A673 (cell line): ENCODE measurements around the gene SAP25. TPM values are rescaled to one million over a fixed set of nuclear protein-coding genes. Genes with fewer than 3 reads are reported as not detected.

ENCODE experiments used
- BruUV-seq: library from RNA; stranded (reverse); fragments of 400-500 nt; replicated peaks from 2 replicates; lab custom pipeline; 2021; lab: Mats Ljungman, UMichigan
- CTCF ChIA-PET: fragments of 300-600 bp; sonication (Branson Sonifier 250); formaldehyde crosslinking; loops from one replicate; lab custom pipeline; 2022; ENCODE audit warnings: antibody characterized with exemption; lab: Charles Lee
- POLR2A ChIA-PET: fragments of 300-600 bp; sonication (Branson Sonifier 250); formaldehyde crosslinking; loops from one replicate; lab custom pipeline; 2022; ENCODE audit warnings: antibody characterized with exemption; ENCODE audit not compliant: low non-redundant PET; lab: Charles Lee
- DNase-seq: peaks from one replicate; pipeline ENCODE4 v3.0.0-alpha.2; 2015; ENCODE audit warnings: low spot score
- H3K27ac ChIP-seq: fragments of 200-600 bp; sonication (generic); 2 replicates; pipeline ENCODE4 v1.5.1; 2016; ENCODE audit warnings: mixed run types, low read depth, mild to moderate bottlenecking, mixed read lengths, antibody characterized with exemption, low read length; ENCODE audit not compliant: poor library complexity, severe bottlenecking
- H3K27me3 ChIP-seq: fragments of 200-600 bp; sonication (generic); replicated peaks from 2 replicates; pipeline ENCODE4 v1.6.1; 2017; ENCODE audit warnings: mixed run types, low read depth, mild to moderate bottlenecking, mixed read lengths, antibody characterized with exemption, low read length; ENCODE audit not compliant: insufficient read depth, poor library complexity
- H3K36me3 ChIP-seq: fragments of 200-600 bp; sonication (generic); 2 replicates; pipeline ENCODE4 v1.6.1; 2016; ENCODE audit warnings: mixed run types, mild to moderate bottlenecking, mixed read lengths, antibody characterized with exemption, low read length; ENCODE audit not compliant: insufficient read depth, poor library complexity, severe bottlenecking
- H3K4me1 ChIP-seq: fragments of 200-600 bp; sonication (generic); 2 replicates; pipeline ENCODE4 v1.6.1; 2017; ENCODE audit warnings: mixed run types, mild to moderate bottlenecking, mixed read lengths, antibody characterized with exemption, low read length; ENCODE audit not compliant: insufficient read depth, poor library complexity, severe bottlenecking
- H3K4me3 ChIP-seq: fragments of 200-600 bp; sonication (generic); 2 replicates; pipeline ENCODE4 v1.5.1; 2016; ENCODE audit warnings: low read depth, mixed run types, mild to moderate bottlenecking, mixed read lengths, low read length; ENCODE audit not compliant: poor library complexity, severe bottlenecking
- H3K9me3 ChIP-seq: fragments of 200-600 bp; sonication (generic); 2 replicates; pipeline ENCODE4 v1.6.1; 2016; ENCODE audit warnings: mixed run types, low read depth, mild to moderate bottlenecking, mixed read lengths, antibody characterized with exemption, low read length; ENCODE audit not compliant: poor library complexity, severe bottlenecking
- CTCF ChIP-seq: fragments of 300-800, 200-600 bp; sonication (generic); conservative IDR thresholded peaks from 2 replicates; pipeline ENCODE4 v1.5.1; 2017; ENCODE audit warnings: low read depth, mild to moderate bottlenecking, antibody characterized with exemption, low read length, moderate library complexity, mixed read lengths
- EZH2 ChIP-seq: fragments of 200-600 bp; sonication (generic); IDR thresholded peaks from 2 replicates; pipeline ENCODE4 v1.6.1; 2017; ENCODE audit warnings: borderline replicate concordance, low read depth, mild to moderate bottlenecking, mixed read lengths, antibody characterized with exemption, low read length; ENCODE audit not compliant: poor library complexity, severe bottlenecking
- intact Hi-C: fragments of 100-400 bp; cut with micrococcal nuclease; formaldehyde crosslinking; loops from one replicate; pipeline ENCODE4 v1.10.0; 2022; ENCODE audit not compliant: unreplicated experiment
- total RNA-seq: library from RNA; stranded (reverse); gene quantifications from 2 replicates; pipeline ENCODE4 v1.2.3, GENCODE V29; 2021

Gene SAP25
- total RNA-seq, 1 experiment from 2014 or later = 1.7 TPM

- intact Hi-C loops = loop anchor here (5.0 kb wide), 1 partner anchor 92 kb away; the partner anchor contains the start of gene GIGYF1
- POLR2A ChIA-PET = no interaction called here
- no peak overlapping the region for H3K27ac ChIP-seq
- CTCF ChIA-PET = no interaction called here
- no peaks in the 10 kb centered on the region for H3K27me3 ChIP-seq
- no TSS peak for BruUV-seq
- H3K36me3 ChIP-seq = no peaks in the 10 kb centered on the region
- no peak overlapping the region for H3K4me3 ChIP-seq
- H3K9me3 ChIP-seq = no peaks in the 10 kb centered on the region
- no peak for DNase-seq
- peaks cover 13% of the 10 kb centered on the region for H3K4me1 ChIP-seq
- no peak for TF ChIP-seq EZH2
- TF ChIP-seq CTCF = no peak
These were observed 27.0 kb upstream of the SAP25 start for GRCh38 chr7:100600730-100601038.

GRCh38 chr7:100599911-100600729 is 26.4 kb upstream of the SAP25 start:
- no peak for TF ChIP-seq CTCF
- TF ChIP-seq EZH2 = no peak
- intact Hi-C loops = loop anchor here (5.0 kb wide), 1 partner anchor 92 kb away; the partner anchor contains the start of gene GIGYF1
- no peaks in the 10 kb centered on the region for H3K36me3 ChIP-seq
- BruUV-seq = no TSS peak
- H3K4me3 ChIP-seq = no peak overlapping the region
- ChIA-PET POLR2A (no interaction called here), CTCF (no interaction called here)
- H3K4me1 ChIP-seq = peaks cover 13% of the 10 kb centered on the region
- no peaks in the 10 kb centered on the region for H3K27me3 ChIP-seq
- H3K27ac ChIP-seq = no peak overlapping the region
- no peaks in the 10 kb centered on the region for H3K9me3 ChIP-seq
- no peak for DNase-seq

GRCh38 chr7:100598425-100598824 is 24.7 kb upstream of the SAP25 start:
- no peaks in the 10 kb centered on the region for H3K36me3 ChIP-seq
- DNase-seq = no peak
- CTCF ChIA-PET = no interaction called here
- H3K27ac ChIP-seq = no peak overlapping the region
- BruUV-seq = no TSS peak
- intact Hi-C loops = no loop called here
- H3K4me1 ChIP-seq = peaks cover 9% of the 10 kb centered on the region
- TF ChIP-seq EZH2 (no peak), CTCF (no peak)
- H3K27me3 ChIP-seq = no peaks in the 10 kb centered on the region
- no peaks in the 10 kb centered on the region for H3K9me3 ChIP-seq
- H3K4me3 ChIP-seq = no peak overlapping the region
- POLR2A ChIA-PET = no interaction called here
